ENCODE measurements around the gene PCDHA7. TPM values are rescaled to one million over a fixed set of nuclear protein-coding genes. Genes with fewer than 3 reads are reported as not detected.
"Not testable (repeated sequence)": the region's sequence is repeated elsewhere in the genome, so short reads cannot be mapped to it uniquely, and the experiment has no call there.

PCDHA7 gene
- total RNA-seq, 3 donors from 2014 or later, result not detected

DNA sequence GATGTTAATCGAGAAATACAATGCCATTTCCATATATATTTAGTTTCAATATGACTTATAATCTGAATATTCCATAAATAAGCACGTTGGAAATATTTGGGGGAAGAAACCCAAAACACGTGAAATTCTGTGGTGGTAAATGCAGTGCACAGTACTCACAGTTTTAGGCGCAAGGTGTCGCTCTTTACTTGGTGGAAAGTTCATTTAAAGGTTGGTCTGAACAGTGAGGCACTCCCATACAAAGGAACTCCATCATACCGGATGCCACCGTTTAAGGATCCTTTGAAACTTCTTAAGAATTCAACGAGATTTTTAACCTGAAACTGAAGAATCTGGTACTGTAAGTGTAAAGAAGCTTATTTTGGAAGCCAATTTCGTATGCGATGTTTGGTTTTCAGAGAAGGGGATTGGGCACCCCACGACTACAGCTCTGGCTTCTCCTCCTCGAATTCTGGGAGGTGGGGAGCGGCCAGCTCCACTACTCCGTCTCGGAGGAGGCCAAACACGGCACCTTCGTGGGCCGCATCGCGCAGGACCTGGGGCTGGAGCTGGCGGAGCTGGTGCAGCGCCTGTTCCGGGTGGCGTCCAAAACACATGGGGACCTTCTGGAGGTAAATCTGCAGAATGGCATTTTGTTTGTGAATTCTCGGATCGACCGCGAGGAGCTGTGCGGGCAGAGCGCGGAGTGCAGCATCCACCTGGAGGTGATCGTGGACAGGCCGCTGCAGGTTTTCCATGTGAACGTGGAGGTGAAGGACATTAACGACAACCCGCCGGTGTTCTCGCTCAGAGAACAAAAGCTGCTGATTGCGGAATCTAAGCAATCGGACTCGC, 34.9 kb downstream of the PCDHA7 start, which contains the start of gene PCDHA11:
Gene PCDHA11 (plus strand): TSS at position 237 of the 834 bp plus-strand sequence. CDS start 147 bp downstream, at position 384.
- ATAC-seq (no peak), DNase-seq (no peak)
- Mint-ChIP-seq H3K9me3 (peaks cover 6% of the 10 kb centered on the region), H3K36me3 (ENCODE audit: insufficient read depth) (peaks cover 2% of the 10 kb centered on the region), H3K4me1 (ENCODE audit: low read depth) (no peaks in the 10 kb centered on the region), H3K4me3 (no peak within 1 kb of the TSS), H3K27me3 (ENCODE audit: low read depth) (peaks cover 18% of the 10 kb centered on the region)

DNA sequence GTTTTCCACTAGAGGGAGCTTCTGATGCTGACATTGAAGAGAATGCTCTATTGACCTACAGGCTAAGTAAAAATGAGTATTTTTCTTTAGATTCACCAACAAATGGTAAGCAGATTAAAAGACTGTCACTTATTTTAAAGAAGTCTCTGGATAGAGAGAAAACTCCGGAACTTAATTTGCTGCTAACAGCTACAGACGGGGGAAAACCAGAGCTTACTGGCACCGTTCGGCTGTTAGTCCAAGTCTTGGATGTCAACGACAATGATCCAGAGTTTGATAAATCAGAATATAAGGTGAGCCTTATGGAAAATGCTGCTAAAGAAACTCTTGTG, 35.5 kb downstream of the PCDHA7 start:
- Mint-ChIP-seq H3K27me3 (ENCODE audit: low read depth) (peaks cover 21% of the 10 kb centered on the region), H3K4me3 (no peak overlapping the region), H3K36me3 (ENCODE audit: insufficient read depth) (peaks cover 2% of the 10 kb centered on the region), H3K9me3 (peaks cover 6% of the 10 kb centered on the region), H3K4me1 (ENCODE audit: low read depth) (no peaks in the 10 kb centered on the region)
- DNase-seq (no peak), ATAC-seq (no peak)

DNA sequence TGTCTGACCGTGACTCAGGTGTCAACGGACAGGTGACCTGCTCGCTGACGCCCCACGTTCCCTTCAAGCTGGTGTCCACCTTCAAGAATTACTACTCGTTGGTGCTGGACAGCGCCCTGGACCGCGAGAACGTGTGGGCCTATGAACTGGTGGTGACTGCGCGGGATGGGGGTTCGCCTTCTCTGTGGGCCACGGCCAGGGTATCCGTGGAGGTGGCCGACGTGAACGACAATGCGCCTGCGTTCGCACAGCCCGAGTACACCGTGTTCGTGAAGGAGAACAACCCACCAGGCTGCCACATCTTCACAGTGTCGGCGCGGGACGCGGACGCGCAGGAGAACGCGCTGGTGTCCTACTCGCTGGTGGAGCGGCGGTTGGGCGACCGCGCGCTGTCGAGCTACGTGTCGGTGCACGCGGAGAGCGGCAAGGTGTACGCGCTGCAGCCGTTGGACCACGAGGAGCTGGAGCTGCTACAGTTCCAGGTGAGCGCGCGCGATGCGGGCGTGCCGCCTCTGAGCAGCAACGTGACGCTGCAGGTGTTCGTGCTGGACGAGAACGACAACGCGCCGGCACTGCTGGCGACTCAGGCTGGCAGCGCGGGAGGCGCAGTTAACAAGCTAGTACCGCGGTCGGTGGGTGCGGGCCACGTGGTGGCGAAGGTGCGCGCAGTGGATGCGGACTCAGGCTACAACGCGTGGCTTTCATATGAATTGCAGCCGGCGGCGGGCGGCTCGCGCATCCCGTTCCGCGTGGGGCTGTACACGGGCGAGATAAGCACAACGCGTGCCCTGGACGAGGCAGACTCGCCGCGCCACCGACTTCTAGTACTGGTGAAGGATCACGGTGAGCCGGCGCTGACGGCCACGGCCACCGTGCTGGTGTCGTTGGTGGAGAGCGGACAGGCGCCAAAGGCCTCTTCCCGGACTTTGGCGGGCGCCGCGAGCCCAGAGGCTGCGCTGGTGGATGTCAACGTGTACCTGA, 36.4 kb downstream of the PCDHA7 start:
- no peak overlapping the region for H3K4me3 Mint-ChIP-seq
- H3K27me3 Mint-ChIP-seq (ENCODE audit: low read depth), result peaks cover 26% of the 10 kb centered on the region
- no peaks in the 10 kb centered on the region for H3K4me1 Mint-ChIP-seq (ENCODE audit: low read depth)

DNA sequence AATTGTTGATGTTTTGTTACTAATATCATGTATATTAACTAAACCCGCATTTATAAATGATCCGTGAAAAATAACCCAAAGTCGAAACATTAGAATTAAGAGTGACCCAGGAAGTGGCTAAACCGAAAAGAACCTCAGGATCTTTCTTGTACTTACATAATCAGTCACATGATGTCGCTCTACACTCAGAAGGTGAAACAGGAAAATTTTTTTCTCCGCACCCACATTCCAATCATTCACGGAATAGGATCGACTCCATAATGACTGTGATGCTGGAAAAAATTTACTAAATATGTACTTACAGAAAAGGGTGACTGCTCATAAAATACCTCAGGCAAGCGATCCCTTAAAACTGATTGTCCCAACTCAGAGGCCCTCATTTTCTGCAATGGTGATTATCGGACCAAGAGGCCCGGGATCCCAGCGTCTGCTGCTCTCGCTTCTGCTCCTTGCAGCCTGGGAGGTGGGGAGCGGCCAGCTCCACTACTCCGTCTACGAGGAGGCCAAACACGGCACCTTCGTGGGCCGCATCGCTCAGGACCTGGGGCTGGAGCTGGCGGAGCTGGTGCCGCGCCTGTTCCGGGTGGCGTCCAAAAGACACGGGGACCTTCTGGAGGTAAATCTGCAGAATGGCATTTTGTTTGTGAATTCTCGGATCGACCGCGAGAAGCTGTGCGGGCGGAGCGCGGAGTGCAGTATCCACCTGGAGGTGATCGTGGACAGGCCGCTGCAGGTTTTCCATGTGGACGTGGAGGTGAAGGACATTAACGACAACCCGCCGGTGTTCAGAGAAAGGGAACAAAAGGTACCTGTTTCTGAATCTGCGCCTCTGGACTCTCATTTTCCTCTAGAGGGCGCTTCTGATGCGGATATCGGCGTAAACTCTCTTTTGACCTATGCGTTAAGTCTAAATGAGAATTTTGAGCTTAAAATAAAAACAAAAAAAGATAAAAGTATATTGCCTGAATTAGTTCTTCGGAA, 41.3 kb downstream of the PCDHA7 start, which contains the start of gene PCDHA12:
Gene PCDHA12 (plus strand): TSS at position 224 of the 981 bp plus-strand sequence. CDS start 165 bp downstream, at position 389.
- no peaks in the 10 kb centered on the region for H3K4me1 Mint-ChIP-seq (ENCODE audit: low read depth)
- peaks cover 14% of the 10 kb centered on the region for H3K9me3 Mint-ChIP-seq
- no peak for DNase-seq

More for the DNA sequence above, 36.4 kb downstream of the PCDHA7 start:
- peaks cover 2% of the 10 kb centered on the region for H3K36me3 Mint-ChIP-seq (ENCODE audit: insufficient read depth)
- ATAC-seq, result no peak
- no peak for DNase-seq
- peaks cover 6% of the 10 kb centered on the region for H3K9me3 Mint-ChIP-seq

DNA sequence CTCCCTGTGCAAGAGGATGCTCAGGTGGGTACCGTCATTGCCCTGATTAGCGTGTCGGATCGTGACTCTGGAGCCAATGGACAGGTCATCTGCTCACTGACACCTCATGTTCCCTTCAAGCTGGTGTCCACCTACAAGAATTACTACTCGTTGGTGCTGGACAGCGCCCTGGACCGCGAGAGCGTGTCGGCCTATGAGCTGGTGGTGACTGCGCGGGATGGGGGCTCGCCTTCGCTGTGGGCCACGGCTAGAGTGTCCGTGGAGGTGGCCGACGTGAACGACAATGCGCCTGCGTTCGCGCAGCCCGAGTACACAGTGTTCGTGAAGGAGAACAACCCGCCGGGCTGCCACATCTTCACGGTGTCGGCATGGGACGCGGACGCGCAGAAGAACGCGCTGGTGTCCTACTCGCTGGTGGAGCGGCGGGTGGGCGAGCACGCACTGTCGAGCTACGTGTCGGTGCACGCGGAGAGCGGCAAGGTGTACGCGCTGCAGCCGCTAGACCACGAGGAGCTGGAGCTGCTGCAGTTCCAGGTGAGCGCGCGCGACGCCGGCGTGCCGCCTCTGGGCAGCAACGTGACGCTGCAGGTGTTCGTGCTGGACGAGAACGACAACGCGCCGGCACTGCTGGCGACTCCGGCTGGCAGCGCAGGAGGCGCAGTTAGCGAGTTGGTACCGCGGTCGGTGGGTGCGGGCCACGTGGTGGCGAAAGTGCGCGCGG, 42.6 kb downstream of the PCDHA7 start:
- H3K36me3 Mint-ChIP-seq (ENCODE audit: insufficient read depth); H3K4me1 Mint-ChIP-seq (ENCODE audit: low read depth); DNase-seq; H3K4me3 Mint-ChIP-seq; ATAC-seq: not testable (repeated sequence)
- Mint-ChIP-seq H3K27me3 (ENCODE audit: low read depth) (peaks cover 48% of the 10 kb centered on the region), H3K9me3 (peaks cover 25% of the 10 kb centered on the region)

More for the DNA sequence above, 41.3 kb downstream of the PCDHA7 start, which contains the start of gene PCDHA12:
- H3K27me3 Mint-ChIP-seq (ENCODE audit: low read depth), result peaks cover 42% of the 10 kb centered on the region
- H3K4me3 Mint-ChIP-seq, result no peak within 1 kb of the TSS
- ATAC-seq, result no peak
- H3K36me3 Mint-ChIP-seq (ENCODE audit: insufficient read depth), result no peaks in the 10 kb centered on the region

DNA sequence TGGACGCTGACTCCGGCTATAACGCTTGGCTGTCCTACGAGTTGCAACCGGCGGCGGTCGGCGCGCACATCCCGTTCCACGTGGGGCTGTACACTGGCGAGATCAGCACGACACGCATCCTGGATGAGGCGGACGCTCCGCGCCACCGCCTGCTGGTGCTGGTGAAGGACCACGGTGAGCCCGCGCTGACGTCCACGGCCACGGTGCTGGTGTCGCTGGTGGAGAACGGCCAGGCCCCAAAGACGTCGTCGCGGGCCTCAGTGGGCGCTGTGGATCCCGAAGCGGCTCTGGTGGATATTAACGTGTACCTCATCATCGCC, 43.2 kb downstream of the PCDHA7 start:
- no peaks in the 10 kb centered on the region for H3K36me3 Mint-ChIP-seq (ENCODE audit: insufficient read depth)
- H3K9me3 Mint-ChIP-seq, result peaks cover 27% of the 10 kb centered on the region
- peaks cover 48% of the 10 kb centered on the region for H3K27me3 Mint-ChIP-seq (ENCODE audit: low read depth)
- H3K4me1 Mint-ChIP-seq (ENCODE audit: low read depth), result no peaks in the 10 kb centered on the region
- DNase-seq (no peak), ATAC-seq (no peak)
- no peak overlapping the region for H3K4me3 Mint-ChIP-seq

DNA sequence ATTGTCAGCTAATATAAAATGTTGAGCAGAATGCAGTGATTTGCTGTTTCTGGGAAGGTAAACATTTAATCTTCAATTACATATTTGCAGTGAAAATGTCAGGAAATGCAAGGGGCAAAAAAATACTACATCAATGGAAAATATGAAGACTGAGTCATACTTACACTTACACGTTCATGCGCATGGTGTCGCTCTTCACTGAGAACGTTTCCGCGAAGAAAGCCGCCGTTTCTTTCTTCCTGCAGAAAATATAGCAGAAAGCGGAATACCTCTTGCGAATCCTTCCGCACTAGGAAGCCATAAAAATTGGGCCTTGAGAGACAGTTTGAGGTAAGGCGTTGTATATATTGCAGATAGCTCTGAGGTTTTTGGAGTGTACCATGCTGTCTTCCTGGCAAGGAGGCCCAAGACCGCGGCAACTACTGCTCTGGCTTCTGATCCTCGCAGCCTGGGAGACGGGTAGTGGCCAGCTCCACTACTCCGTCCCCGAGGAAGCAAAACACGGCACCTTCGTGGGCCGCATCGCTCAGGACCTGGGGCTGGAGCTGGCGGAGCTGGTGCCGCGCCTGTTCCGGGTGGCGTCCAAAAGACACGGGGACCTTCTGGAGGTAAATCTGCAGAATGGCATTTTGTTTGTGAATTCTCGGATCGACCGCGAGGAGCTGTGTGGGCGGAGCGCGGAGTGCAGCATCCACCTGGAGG, 48.0 kb downstream of the PCDHA7 start, which contains the start of gene PCDHA13:
Gene PCDHA13 (plus strand): TSS at position 236 of the 702 bp plus-strand sequence. CDS start 145 bp downstream, at position 381.
- DNase-seq, result no peak
- H3K4me3 Mint-ChIP-seq, result no peak within 1 kb of the TSS
- peaks cover 34% of the 10 kb centered on the region for H3K27me3 Mint-ChIP-seq (ENCODE audit: low read depth)
- ATAC-seq, result no peak
- peaks cover 37% of the 10 kb centered on the region for H3K9me3 Mint-ChIP-seq
- no peaks in the 10 kb centered on the region for H3K36me3 Mint-ChIP-seq (ENCODE audit: insufficient read depth)
- no peaks in the 10 kb centered on the region for H3K4me1 Mint-ChIP-seq (ENCODE audit: low read depth)

DNA sequence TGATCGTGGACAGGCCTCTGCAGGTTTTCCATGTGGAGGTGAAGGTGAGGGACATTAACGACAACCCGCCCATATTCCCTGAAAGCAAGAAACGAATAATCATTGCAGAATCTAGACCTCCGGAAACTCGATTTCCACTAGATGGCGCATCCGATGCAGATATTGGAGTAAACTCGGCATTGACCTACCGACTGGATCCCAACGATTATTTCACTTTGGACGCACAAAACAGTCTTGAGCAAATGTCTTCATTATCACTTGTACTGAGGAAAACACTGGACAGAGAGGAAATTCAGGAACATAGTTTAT, 48.5 kb downstream of the PCDHA7 start:
- Mint-ChIP-seq H3K36me3 (ENCODE audit: insufficient read depth) (no peaks in the 10 kb centered on the region), H3K27me3 (ENCODE audit: low read depth) (peaks cover 34% of the 10 kb centered on the region), H3K9me3 (peaks cover 41% of the 10 kb centered on the region), H3K4me1 (ENCODE audit: low read depth) (no peaks in the 10 kb centered on the region), H3K4me3 (no peak overlapping the region)
- no peak for ATAC-seq
- DNase-seq, result no peak

DNA sequence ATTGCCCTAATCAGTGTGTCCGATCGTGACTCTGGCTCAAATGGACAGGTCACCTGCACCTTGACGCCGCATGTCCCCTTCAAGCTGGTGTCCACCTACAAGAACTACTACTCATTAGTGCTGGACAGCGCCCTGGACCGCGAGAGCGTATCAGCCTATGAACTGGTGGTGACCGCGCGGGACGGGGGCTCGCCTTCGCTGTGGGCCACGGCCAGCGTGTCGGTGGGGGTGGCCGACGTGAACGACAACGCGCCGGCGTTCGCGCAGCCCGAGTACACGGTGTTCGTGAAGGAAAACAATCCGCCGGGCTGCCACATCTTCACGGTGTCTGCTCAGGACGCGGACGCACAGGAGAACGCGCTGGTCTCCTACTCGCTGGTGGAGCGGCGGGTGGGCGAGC, 49.3 kb downstream of the PCDHA7 start:
- Mint-ChIP-seq H3K36me3 (ENCODE audit: insufficient read depth) (no peaks in the 10 kb centered on the region), H3K4me3 (no peak overlapping the region), H3K27me3 (ENCODE audit: low read depth) (peaks cover 32% of the 10 kb centered on the region), H3K9me3 (peaks cover 42% of the 10 kb centered on the region), H3K4me1 (ENCODE audit: low read depth) (no peaks in the 10 kb centered on the region)
- DNase-seq (no peak), ATAC-seq (no peak)

DNA sequence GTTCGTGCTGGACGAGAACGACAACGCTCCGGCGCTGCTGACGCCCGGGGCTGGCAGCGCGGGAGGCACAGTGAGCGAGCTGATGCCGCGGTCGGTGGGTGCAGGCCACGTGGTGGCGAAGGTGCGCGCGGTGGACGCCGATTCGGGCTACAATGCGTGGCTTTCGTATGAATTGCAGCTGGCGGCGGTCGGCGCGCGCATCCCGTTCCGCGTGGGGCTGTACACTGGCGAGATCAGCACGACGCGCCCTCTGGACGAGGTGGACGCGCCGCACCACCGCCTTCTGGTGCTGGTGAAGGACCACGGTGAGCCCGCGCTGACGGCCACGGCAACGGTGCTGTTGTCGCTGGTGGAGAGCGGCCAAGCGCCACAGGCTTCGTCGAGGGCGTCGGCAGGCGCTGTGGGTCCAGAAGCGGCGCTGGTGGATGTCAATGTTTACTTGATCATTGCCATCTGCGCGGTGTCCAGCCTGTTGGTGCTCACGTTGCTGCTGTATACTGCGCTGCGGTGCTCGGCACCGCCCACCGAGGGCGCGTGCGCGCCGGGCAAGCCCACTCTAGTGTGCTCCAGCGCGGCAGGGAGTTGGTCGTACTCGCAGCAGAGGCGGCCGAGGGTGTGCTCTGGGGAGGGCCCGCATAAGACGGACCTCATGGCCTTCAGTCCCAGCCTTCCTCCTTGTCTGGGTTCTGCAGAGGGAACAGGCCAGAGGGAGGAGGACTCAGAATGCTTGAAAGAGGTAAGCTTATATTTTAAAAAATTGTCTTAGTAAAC, 50.0 kb downstream of the PCDHA7 start:
- H3K4me1 Mint-ChIP-seq (ENCODE audit: low read depth), result no peaks in the 10 kb centered on the region
- no peak for DNase-seq
- peaks cover 29% of the 10 kb centered on the region for H3K27me3 Mint-ChIP-seq (ENCODE audit: low read depth)
- ATAC-seq, result no peak
- peaks cover 38% of the 10 kb centered on the region for H3K9me3 Mint-ChIP-seq
- H3K36me3 Mint-ChIP-seq (ENCODE audit: insufficient read depth), result no peaks in the 10 kb centered on the region
- H3K4me3 Mint-ChIP-seq, result no peak overlapping the region
